AG04450 (cell line): ENCODE results near the gene CNNM3. TPM values are rescaled to one million over a fixed set of nuclear protein-coding genes. Genes with fewer than 3 reads are reported as not detected.

Experiments
- CTCF ChIA-PET: fragments of 300-600, 350-600 bp; formaldehyde crosslinking; extraction: SDS; loops from one replicate; lab custom pipeline; 2022; ENCODE audit warnings: antibody characterized with exemption, inconsistent platforms; lab: Charles Lee
- POLR2A ChIA-PET: fragments of 350-600 bp; formaldehyde crosslinking; extraction: SDS; loops from one replicate; lab custom pipeline; 2021; ENCODE audit warnings: antibody characterized with exemption, inconsistent platforms; lab: Yijun Ruan, JAX
- DNase-seq: peaks from one replicate; pipeline ENCODE4 v3.0.0-alpha.2; 2011; ENCODE audit warnings: low read depth, low spot score
- H3K27ac ChIP-seq: one replicate; pipeline ENCODE4 v1.5.1; 2012; ENCODE audit warnings: low read depth, low read length, control low read depth
- H3K27me3 ChIP-seq: one replicate; pipeline ENCODE4 v1.6.0; 2012; ENCODE audit warnings: low read length; ENCODE audit not compliant: control insufficient read depth, insufficient read depth
- H3K4me3 ChIP-seq: 2 replicates; pipeline ENCODE4 v1.5.1; 2011; ENCODE audit warnings: mild to moderate bottlenecking, low read depth, low read length, control low read depth
- H3K9me3 ChIP-seq: 2 replicates; pipeline ENCODE4 v1.5.1; 2012; ENCODE audit warnings: low read length; ENCODE audit not compliant: control insufficient read depth, insufficient read depth
- CTCF ChIP-seq: IDR thresholded peaks from 2 replicates; pipeline ENCODE4 v1.5.1; 2011; ENCODE audit warnings: low read depth, low read length, control low read depth, inconsistent platforms
- polyA plus RNA-seq: library from polyadenylated mRNA; depleted of rRNA; stranded (reverse); fragments of >200 nt; gene quantifications from 2 replicates; pipeline ENCODE4 v1.2.3, GENCODE V29; 2011

CNNM3 gene
- polyA plus RNA-seq, 1 experiment = 5.1 TPM

GRCh38 chr2:96863575-96864342, 47.7 kb downstream of the CNNM3 start:
- no peak for DNase-seq
- H3K27ac ChIP-seq = no peak overlapping the region
- no peak overlapping the region for H3K4me3 ChIP-seq
- ChIA-PET POLR2A (no interaction called here), CTCF (no interaction called here)
- H3K27me3 ChIP-seq = no peaks in the 10 kb centered on the region
- no peaks in the 10 kb centered on the region; the same call in 1 of the 2 replicates for H3K9me3 ChIP-seq
- TF ChIP-seq CTCF = no peak

GRCh38 chr2:96864343-96865091, 48.4 kb downstream of the CNNM3 start:
- Histone ChIP-seq H3K27me3 (no peaks in the 10 kb centered on the region), H3K27ac (no peak overlapping the region), H3K9me3 (no peaks in the 10 kb centered on the region; the same call in 1 of the 2 replicates), H3K4me3 (no peak overlapping the region)
- TF ChIP-seq CTCF = no peak
- ChIA-PET POLR2A (no interaction called here), CTCF (no interaction called here)
- DNase-seq = no peak

GRCh38 chr2:96865654-96866053, 49.6 kb downstream of the CNNM3 start:
- ChIA-PET CTCF (no interaction called here), POLR2A (no interaction called here)
- DNase-seq = no peak
- Histone ChIP-seq H3K27ac (no peak overlapping the region), H3K4me3 (no peak overlapping the region), H3K27me3 (no peaks in the 10 kb centered on the region), H3K9me3 (no peaks in the 10 kb centered on the region; the same call in 1 of the 2 replicates)
- TF ChIP-seq CTCF = no peak

GRCh38 chr2:96866149-96866548, 50.1 kb downstream of the CNNM3 start:
- no peaks in the 10 kb centered on the region for H3K27me3 ChIP-seq
- no peak for DNase-seq
- POLR2A ChIA-PET = no interaction called here
- TF ChIP-seq CTCF = no peak
- H3K27ac ChIP-seq = no peak overlapping the region
- H3K9me3 ChIP-seq = no peaks in the 10 kb centered on the region; the same call in 1 of the 2 replicates
- CTCF ChIA-PET = no interaction called here
- no peak overlapping the region for H3K4me3 ChIP-seq

GRCh38 chr2:96866586-96866985, 50.5 kb downstream of the CNNM3 start:
- DNase-seq = no peak
- TF ChIP-seq CTCF = no peak
- POLR2A ChIA-PET = no interaction called here

More at GRCh38 chr2:96866586-96866985, 50.5 kb downstream of the CNNM3 start:
- Histone ChIP-seq H3K4me3 (peak overlapping the region; percentile 85), H3K9me3 (no peaks in the 10 kb centered on the region; the same call in 1 of the 2 replicates), H3K27me3 (no peaks in the 10 kb centered on the region), H3K27ac (no peak overlapping the region)
- CTCF ChIA-PET = interaction anchor here (1.3 to 3.4 kb wide), 2 partner anchors 9 to 86 kb away, joined by 3 to 60 read pairs; partner anchors contain the start of gene ANKRD39
